Activated CD8-positive, alpha-beta T cell treated with anti-CD3 and anti-CD28 coated beads for 36 hours (primary cell): ENCODE measurements around the gene BRF1. TPM values are rescaled to one million over a fixed set of nuclear protein-coding genes. Genes with fewer than 3 reads are reported as not detected.

Experiments used
- ATAC-seq: fragments of 200-7000 bp; cut with Tn5 transposase; one replicate; pipeline ENCODE4 v1.10.0; 2021; ENCODE audit warnings: mild to moderate bottlenecking, moderate library complexity
- CTCF ChIA-PET: fragments of 350-600 bp; sonication (Branson Sonifier 250); formaldehyde crosslinking; loops from one replicate; lab custom pipeline; 2021; ENCODE audit warnings: antibody characterized with exemption; lab: Charles Lee
- POLR2A ChIA-PET: fragments of 350-600 bp; sonication (Branson Sonifier 250); formaldehyde crosslinking; loops from one replicate; lab custom pipeline; 2021; ENCODE audit warnings: antibody characterized with exemption; lab: Charles Lee
- DNase-seq: peaks from one replicate; pipeline ENCODE4 v3.0.0-alpha.2; 2020
- H3K27ac Mint-ChIP-seq: one replicate; pipeline ENCODE4 v1.8.0; 2021; ENCODE audit warnings: mild to moderate bottlenecking, mixed read lengths
- H3K27me3 Mint-ChIP-seq: one replicate; pipeline ENCODE4 v1.8.0; 2021; ENCODE audit warnings: mixed read lengths
- H3K36me3 Mint-ChIP-seq: one replicate; pipeline ENCODE4 v1.8.0; 2021; ENCODE audit warnings: low read depth, mixed read lengths
- H3K4me1 Mint-ChIP-seq: one replicate; pipeline ENCODE4 v1.8.0; 2021; ENCODE audit warnings: low read depth, mixed read lengths
- H3K4me3 Mint-ChIP-seq: one replicate; pipeline ENCODE4 v1.8.0; 2021; ENCODE audit warnings: mild to moderate bottlenecking, moderate library complexity, mixed read lengths
- H3K9me3 Mint-ChIP-seq: one replicate; pipeline ENCODE4 v1.8.0; 2021; ENCODE audit warnings: mixed read lengths
- intact Hi-C: fragments of 100-400 bp; cut with micrococcal nuclease; formaldehyde crosslinking; loops from one replicate; pipeline ENCODE4 v1.10.0; 2022
- total RNA-seq, 2 experiments: library from RNA; stranded (reverse); gene quantifications; one replicate each; pipeline ENCODE4 v1.2.3, GENCODE V29; 2021
- TF ChIP-seq, protein P1 (sequence below): fragments of 200-600 bp; IDR thresholded peaks from one replicate; pipeline ENCODE4 v1.8.0; 2022; ENCODE audit warnings: antibody characterized with exemption, mild to moderate bottlenecking

The BRF1 gene
- total RNA-seq, 2 experiments from 2014 or later, result 25.3 to 26.6 TPM

- intact Hi-C loops, result no loop called here
Observed at GRCh38 chr14:105178868-105179140, 122.0 kb downstream of the BRF1 start.

DNA sequence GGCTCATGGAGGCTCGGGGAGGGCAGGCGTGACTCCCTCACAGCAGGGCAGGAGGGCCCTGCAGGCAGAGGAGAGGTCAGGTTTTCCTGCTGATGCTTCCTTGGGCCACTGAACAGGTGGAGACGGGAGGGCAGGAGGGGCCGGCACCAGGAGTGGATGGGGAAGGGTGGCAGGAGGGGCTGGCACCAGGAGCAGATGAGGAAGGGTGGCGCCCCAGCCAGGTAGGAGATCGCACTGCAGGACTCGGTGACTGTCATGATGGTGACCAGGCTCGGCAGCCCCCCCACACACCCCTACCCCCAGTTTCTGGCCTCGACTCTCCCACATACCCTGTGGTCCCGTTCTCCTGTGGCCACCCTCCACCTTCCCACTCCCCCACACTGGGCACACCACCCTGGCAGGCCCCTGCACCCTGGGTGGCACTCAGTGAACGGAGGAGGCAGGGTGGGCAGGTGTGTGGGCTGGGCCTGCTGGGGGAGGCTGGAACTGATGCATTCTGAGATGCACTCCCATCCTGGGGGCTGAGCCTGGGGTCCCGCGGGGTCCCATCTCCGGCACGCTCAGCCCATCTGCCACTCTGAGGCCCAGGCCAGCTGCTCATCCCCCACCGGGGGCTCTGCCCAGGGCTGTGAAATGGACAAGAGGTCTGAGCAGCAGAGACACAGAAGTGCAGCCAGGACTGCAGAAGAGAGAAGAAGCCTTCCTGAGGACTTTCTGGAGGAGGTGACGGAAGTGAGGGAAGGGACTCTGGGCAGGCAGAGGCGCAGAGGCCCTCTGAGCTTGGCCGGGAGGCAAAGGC, 122.5 kb downstream of the BRF1 start:
- no peak overlapping the region for H3K27ac Mint-ChIP-seq
- TF ChIP-seq, protein P1, sequence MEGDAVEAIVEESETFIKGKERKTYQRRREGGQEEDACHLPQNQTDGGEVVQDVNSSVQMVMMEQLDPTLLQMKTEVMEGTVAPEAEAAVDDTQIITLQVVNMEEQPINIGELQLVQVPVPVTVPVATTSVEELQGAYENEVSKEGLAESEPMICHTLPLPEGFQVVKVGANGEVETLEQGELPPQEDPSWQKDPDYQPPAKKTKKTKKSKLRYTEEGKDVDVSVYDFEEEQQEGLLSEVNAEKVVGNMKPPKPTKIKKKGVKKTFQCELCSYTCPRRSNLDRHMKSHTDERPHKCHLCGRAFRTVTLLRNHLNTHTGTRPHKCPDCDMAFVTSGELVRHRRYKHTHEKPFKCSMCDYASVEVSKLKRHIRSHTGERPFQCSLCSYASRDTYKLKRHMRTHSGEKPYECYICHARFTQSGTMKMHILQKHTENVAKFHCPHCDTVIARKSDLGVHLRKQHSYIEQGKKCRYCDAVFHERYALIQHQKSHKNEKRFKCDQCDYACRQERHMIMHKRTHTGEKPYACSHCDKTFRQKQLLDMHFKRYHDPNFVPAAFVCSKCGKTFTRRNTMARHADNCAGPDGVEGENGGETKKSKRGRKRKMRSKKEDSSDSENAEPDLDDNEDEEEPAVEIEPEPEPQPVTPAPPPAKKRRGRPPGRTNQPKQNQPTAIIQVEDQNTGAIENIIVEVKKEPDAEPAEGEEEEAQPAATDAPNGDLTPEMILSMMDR, result no peak
- intact Hi-C loops, result no loop called here

More at GRCh38 chr14:105178868-105179140, 122.0 kb downstream of the BRF1 start:
- no peaks in the 10 kb centered on the region for H3K27me3 Mint-ChIP-seq
- H3K36me3 Mint-ChIP-seq, result no peaks in the 10 kb centered on the region
- CTCF ChIA-PET, result interaction anchor here (0.9 to 2.2 kb wide), 2 partner anchors 10 to 173 kb away, joined by 3 to 17 read pairs; partner anchors contain the start of gene JAG2
- H3K27ac Mint-ChIP-seq, result no peak overlapping the region
- no peaks in the 10 kb centered on the region for H3K9me3 Mint-ChIP-seq
- DNase-seq (no peak), ATAC-seq (no peak)
- TF ChIP-seq, protein P1, result no peak
- H3K4me1 Mint-ChIP-seq, result peaks cover 18% of the 10 kb centered on the region
- POLR2A ChIA-PET, result no interaction called here
- H3K4me3 Mint-ChIP-seq, result no peak overlapping the region

DNA sequence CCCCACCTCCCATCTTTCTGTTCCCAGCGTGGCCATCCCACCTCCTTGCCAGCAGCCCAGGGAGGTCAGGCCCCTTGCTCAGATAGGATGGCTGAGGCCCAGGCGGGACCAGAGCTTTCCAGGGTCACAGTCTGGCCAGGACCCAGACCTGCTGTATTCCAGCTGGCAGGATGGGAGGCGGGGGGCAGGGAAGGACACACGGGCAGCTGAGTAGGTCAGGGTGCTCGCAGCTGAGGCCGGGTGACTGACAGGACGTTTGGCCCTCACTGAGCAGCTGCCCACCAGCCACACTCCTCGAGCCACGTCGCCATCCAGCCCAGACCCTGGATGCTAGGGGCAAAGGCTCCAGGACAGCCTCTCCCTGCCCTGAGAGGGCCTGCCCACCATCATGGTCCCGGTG, 123.7 kb downstream of the BRF1 start:
- H3K4me1 Mint-ChIP-seq, result peaks cover 14% of the 10 kb centered on the region
- H3K27ac Mint-ChIP-seq, result no peak overlapping the region
- TF ChIP-seq, protein P1, result no peak
- no peak overlapping the region for H3K4me3 Mint-ChIP-seq
- no peaks in the 10 kb centered on the region for H3K27me3 Mint-ChIP-seq
- ChIA-PET POLR2A (no interaction called here), CTCF (interaction anchor here (2.3 kb wide), 1 partner anchor 11 kb away, joined by 5 read pairs; no protein-coding TSS in a partner anchor)
- intact Hi-C loops, result no loop called here
- ATAC-seq, result no peak
- H3K36me3 Mint-ChIP-seq, result no peaks in the 10 kb centered on the region
- H3K9me3 Mint-ChIP-seq, result no peaks in the 10 kb centered on the region
- DNase-seq, result no peak

More for the DNA sequence above, 122.5 kb downstream of the BRF1 start:
- Mint-ChIP-seq H3K4me3 (no peak overlapping the region), H3K36me3 (no peaks in the 10 kb centered on the region), H3K9me3 (no peaks in the 10 kb centered on the region), H3K27me3 (no peaks in the 10 kb centered on the region), H3K4me1 (peaks cover 18% of the 10 kb centered on the region)
- DNase-seq, result no peak
- ATAC-seq, result no peak
- POLR2A ChIA-PET, result no interaction called here
- CTCF ChIA-PET, result interaction anchor here (0.9 to 2.2 kb wide), 2 partner anchors 9 to 174 kb away, joined by 3 to 17 read pairs; partner anchors contain the start of gene JAG2

GRCh38 chr14:105176513-105176912, 124.3 kb downstream of the BRF1 start:
- peaks cover 13% of the 10 kb centered on the region for H3K4me1 Mint-ChIP-seq
- H3K9me3 Mint-ChIP-seq, result no peaks in the 10 kb centered on the region
- ChIA-PET POLR2A (no interaction called here), CTCF (interaction anchor here (1.1 to 2.3 kb wide), 3 partner anchors 9 to 304 kb away, joined by 3 to 5 read pairs (median 4); no protein-coding TSS in a partner anchor)
- ATAC-seq (no peak), DNase-seq (no peak)
- H3K27me3 Mint-ChIP-seq, result no peaks in the 10 kb centered on the region
- intact Hi-C loops, result no loop called here
- TF ChIP-seq, protein P1, result no peak
- H3K4me3 Mint-ChIP-seq, result no peak overlapping the region
- H3K27ac Mint-ChIP-seq, result no peak overlapping the region
- no peaks in the 10 kb centered on the region for H3K36me3 Mint-ChIP-seq
